ENCODE data around the gene RHOD. TPM values are rescaled to one million over a fixed set of nuclear protein-coding genes. Genes with fewer than 3 reads are reported as not detected.
A peak's percentile ranks its signal among the peaks of the same experiment; 100 is the strongest.

The RHOD gene
- total RNA-seq, 2 experiments from 2014 or later: 0.52 to 0.79 TPM

DNA sequence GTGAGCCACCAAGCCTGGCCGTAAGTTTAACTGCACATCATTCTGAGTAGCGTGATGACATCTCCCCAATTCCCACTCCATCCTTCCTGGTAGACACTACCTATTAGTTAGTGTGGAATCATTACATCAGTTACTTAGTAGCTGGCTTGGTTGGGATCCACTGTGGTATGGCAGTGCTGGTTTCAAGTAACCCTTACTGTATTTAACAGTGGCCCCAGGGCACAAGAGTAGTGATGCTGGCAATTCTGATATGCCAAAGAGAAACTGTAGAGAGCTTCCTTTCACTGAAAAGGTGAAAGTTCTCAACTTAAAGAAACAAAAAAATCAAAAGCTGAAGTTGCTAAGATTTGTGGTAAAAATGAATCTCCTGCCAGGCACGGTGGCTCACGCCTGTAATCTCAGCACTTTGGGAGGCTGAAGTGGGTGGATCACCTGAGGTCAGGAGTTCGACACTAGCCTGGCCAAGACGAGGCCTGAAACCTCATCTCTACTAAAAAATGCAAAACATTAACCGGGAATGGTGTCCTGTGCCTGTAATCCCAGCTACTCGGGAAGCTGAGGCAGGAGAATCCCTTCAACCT is 27.2 kb downstream of the RHOD start:
- Mint-ChIP-seq H3K4me1 (peaks cover 17% of the 10 kb centered on the region), H3K9me3 (ENCODE audit: low read depth) (no peaks in the 10 kb centered on the region), H3K27me3 (no peaks in the 10 kb centered on the region), H3K4me3 (no peak overlapping the region), H3K36me3 (no peaks in the 10 kb centered on the region), H3K27ac (no peak overlapping the region)
- no peak for ATAC-seq
- DNase-seq: no peak
- CTCF ChIA-PET: interaction anchor here (0.6 to 3.5 kb wide), 5 partner anchors 11 to 298 kb away, joined by 3 to 18 read pairs (median 4); no protein-coding TSS in a partner anchor

GRCh38 chr11:67085617-67086016 is 29.0 kb downstream of the RHOD start:
- no peak for ATAC-seq
- CTCF ChIA-PET: interaction anchor here (0.9 kb wide), 1 partner anchor 176 kb away, joined by 3 read pairs; no protein-coding TSS in a partner anchor
- Mint-ChIP-seq H3K27ac (no peak overlapping the region), H3K27me3 (no peaks in the 10 kb centered on the region), H3K36me3 (no peaks in the 10 kb centered on the region), H3K4me3 (no peak overlapping the region), H3K9me3 (ENCODE audit: low read depth) (no peaks in the 10 kb centered on the region), H3K4me1 (peaks cover 12% of the 10 kb centered on the region)
- DNase-seq: no peak

DNA sequence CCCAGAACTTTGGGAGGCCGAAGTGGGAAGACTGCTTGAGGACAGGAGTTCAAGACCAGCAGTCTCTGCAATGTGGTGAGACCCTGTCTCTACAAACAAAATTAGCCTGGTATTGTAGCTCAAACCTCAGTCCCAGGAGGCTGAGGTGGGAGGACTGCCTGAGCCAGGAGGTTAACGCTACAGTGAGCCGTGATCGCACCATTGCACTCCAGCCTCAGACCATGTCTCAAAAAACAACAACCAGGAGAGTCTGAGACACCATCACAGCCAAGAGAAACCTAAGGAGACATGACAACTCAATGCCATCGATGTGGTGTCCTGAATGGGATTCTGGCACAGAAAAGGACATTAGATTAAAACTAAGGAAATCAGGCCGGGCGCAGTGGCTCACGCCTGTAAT is 34.1 kb downstream of the RHOD start:
- H3K27ac Mint-ChIP-seq: no peak overlapping the region
- no peak for DNase-seq
- no peaks in the 10 kb centered on the region for H3K36me3 Mint-ChIP-seq
- CTCF ChIA-PET: no interaction called here
- H3K4me1 Mint-ChIP-seq: no peaks in the 10 kb centered on the region
- no peak for ATAC-seq
- no peaks in the 10 kb centered on the region for H3K9me3 Mint-ChIP-seq (ENCODE audit: low read depth)
- no peaks in the 10 kb centered on the region for H3K27me3 Mint-ChIP-seq
- H3K4me3 Mint-ChIP-seq: no peak overlapping the region

- Mint-ChIP-seq H3K9me3 (ENCODE audit: low read depth) (no peaks in the 10 kb centered on the region), H3K27me3 (no peaks in the 10 kb centered on the region), H3K4me1 (peaks cover 5% of the 10 kb centered on the region), H3K36me3 (no peaks in the 10 kb centered on the region), H3K4me3 (no peak overlapping the region), H3K27ac (no peak overlapping the region)
- DNase-seq: no peak
- CTCF ChIA-PET: interaction anchor here (1.1 to 2.6 kb wide), 6 partner anchors 13 to 73 kb away, joined by 3 to 12 read pairs (median 5); no protein-coding TSS in a partner anchor
- no peak for ATAC-seq
Measured at GRCh38 chr11:67095214-67095507, 38.5 kb downstream of the RHOD start.

GRCh38 chr11:67098799-67099429 is 42.3 kb downstream of the RHOD start:
- Mint-ChIP-seq H3K4me3 (no peak overlapping the region), H3K36me3 (no peaks in the 10 kb centered on the region), H3K4me1 (peaks cover 14% of the 10 kb centered on the region), H3K9me3 (ENCODE audit: low read depth) (no peaks in the 10 kb centered on the region), H3K27ac (peak overlapping the region; percentile 24), H3K27me3 (no peaks in the 10 kb centered on the region)
- CTCF ChIA-PET: no interaction called here
- ATAC-seq: no peak
- DNase-seq: no peak

DNA sequence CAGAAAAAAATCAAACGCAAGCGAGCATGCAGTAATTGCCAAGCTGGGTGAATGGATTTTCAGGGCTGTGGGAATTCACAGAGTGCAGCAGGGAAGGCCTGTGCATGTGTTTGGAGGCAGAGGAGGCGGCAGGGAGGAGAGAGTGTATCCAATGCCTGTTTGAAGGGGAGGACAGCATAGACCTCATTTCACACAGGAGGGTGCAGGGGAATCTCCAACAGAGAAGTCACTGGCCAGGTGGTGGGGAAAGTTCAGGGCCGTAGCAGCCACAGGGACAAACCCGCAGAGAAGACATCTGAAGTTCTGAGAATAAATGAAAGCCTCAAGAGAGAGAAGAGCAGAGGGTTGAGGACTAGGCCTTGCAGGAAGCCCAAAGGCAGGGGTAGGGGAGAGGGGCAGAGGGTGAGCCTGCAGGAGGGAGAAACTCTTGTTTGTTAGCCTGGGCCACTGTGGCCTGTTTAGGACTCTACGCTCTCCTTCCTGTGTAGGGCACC is 43.2 kb downstream of the RHOD start:
- Mint-ChIP-seq H3K4me1 (peaks cover 20% of the 10 kb centered on the region), H3K27ac (no peak overlapping the region), H3K4me3 (no peak overlapping the region), H3K36me3 (no peaks in the 10 kb centered on the region), H3K9me3 (ENCODE audit: low read depth) (no peaks in the 10 kb centered on the region), H3K27me3 (no peaks in the 10 kb centered on the region)
- DNase-seq: no peak
- no peak for ATAC-seq
- CTCF ChIA-PET: no interaction called here

GRCh38 chr11:67102664-67103063 is 46.0 kb downstream of the RHOD start:
- no peak for ATAC-seq
- no peak overlapping the region for H3K27ac Mint-ChIP-seq
- H3K27me3 Mint-ChIP-seq: no peaks in the 10 kb centered on the region
- CTCF ChIA-PET: interaction anchor here (0.8 to 1.4 kb wide), 2 partner anchors 9 to 15 kb away, joined by 3 read pairs; no protein-coding TSS in a partner anchor
- no peaks in the 10 kb centered on the region for H3K9me3 Mint-ChIP-seq (ENCODE audit: low read depth)
- no peak for DNase-seq
- H3K36me3 Mint-ChIP-seq: no peaks in the 10 kb centered on the region
- H3K4me3 Mint-ChIP-seq: no peak overlapping the region
- H3K4me1 Mint-ChIP-seq: peaks cover 20% of the 10 kb centered on the region

DNA sequence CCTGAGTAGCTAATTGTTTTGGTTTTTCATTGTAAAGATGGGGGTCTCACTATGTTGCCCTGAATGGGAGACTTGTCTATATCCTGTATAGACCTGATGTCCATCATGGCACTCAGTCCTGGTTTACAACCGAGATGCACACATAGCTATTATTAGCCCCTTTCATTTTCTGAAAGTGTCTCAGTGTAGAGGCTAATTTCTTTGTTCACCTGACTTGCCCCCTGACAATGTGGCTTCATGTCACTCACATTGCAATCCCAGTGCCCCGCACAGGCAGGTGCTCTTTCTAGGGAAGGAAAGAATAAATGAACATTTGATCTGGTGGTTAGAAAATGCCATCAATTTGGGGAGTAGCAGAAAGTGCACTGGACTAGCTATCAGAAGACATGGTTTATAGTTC is 49.3 kb downstream of the RHOD start:
- H3K9me3 Mint-ChIP-seq (ENCODE audit: low read depth): no peaks in the 10 kb centered on the region
- H3K27me3 Mint-ChIP-seq: no peaks in the 10 kb centered on the region
- peaks cover 11% of the 10 kb centered on the region for H3K4me1 Mint-ChIP-seq
- H3K36me3 Mint-ChIP-seq: no peaks in the 10 kb centered on the region
- CTCF ChIA-PET: interaction anchor here (0.8 kb wide), 1 partner anchor 49 kb away, joined by 3 read pairs; no protein-coding TSS in a partner anchor
- DNase-seq (no peak), ATAC-seq (no peak)
- no peak overlapping the region for H3K27ac Mint-ChIP-seq
- H3K4me3 Mint-ChIP-seq: no peak overlapping the region

DNA sequence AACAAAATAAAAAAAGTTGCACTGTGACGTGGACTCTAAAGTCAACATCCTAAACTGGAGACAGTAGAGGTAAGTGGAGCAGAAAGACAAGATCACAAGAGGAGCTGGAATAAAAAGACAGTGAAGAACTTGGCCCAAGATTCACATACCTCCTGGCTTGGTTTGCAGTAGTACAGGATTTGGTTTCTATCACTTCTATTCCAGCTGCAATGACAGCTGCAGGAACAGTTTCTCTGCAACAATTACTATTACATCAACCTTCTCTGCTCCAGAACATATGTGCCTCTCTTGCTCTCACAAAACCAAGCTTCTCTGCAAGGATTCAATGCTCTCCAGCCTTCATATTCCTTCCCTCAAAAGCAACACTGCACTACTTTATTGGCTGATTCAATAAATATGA is 54.6 kb downstream of the RHOD start:
- H3K27ac Mint-ChIP-seq: no peak overlapping the region
- no peaks in the 10 kb centered on the region for H3K9me3 Mint-ChIP-seq (ENCODE audit: low read depth)
- CTCF ChIA-PET: interaction anchor here (0.8 kb wide), 1 partner anchor 8 kb away, joined by 3 read pairs; no protein-coding TSS in a partner anchor
- no peaks in the 10 kb centered on the region for H3K36me3 Mint-ChIP-seq
- H3K4me3 Mint-ChIP-seq: no peak overlapping the region
- H3K4me1 Mint-ChIP-seq: peaks cover 9% of the 10 kb centered on the region
- DNase-seq (no peak), ATAC-seq (no peak)
- peaks cover 2% of the 10 kb centered on the region for H3K27me3 Mint-ChIP-seq

- no peak for DNase-seq
Measured at GRCh38 chr11:67113231-67113721, 56.6 kb downstream of the RHOD start.

GRCh38 chr11:67114275-67114896 is 57.7 kb downstream of the RHOD start:
- H3K27me3 Mint-ChIP-seq: peaks cover 2% of the 10 kb centered on the region
- H3K9me3 Mint-ChIP-seq (ENCODE audit: low read depth): no peaks in the 10 kb centered on the region
- no peak for ATAC-seq
- peaks cover 17% of the 10 kb centered on the region for H3K4me1 Mint-ChIP-seq
- no peak for DNase-seq
- H3K4me3 Mint-ChIP-seq: no peak overlapping the region
- CTCF ChIA-PET: interaction anchor here (1.2 kb wide), 1 partner anchor 51 kb away, joined by 3 read pairs; no protein-coding TSS in a partner anchor
- no peaks in the 10 kb centered on the region for H3K36me3 Mint-ChIP-seq
- H3K27ac Mint-ChIP-seq: no peak overlapping the region

More at GRCh38 chr11:67113231-67113721, 56.6 kb downstream of the RHOD start:
- ATAC-seq: no peak
- peaks cover 17% of the 10 kb centered on the region for H3K4me1 Mint-ChIP-seq
- H3K4me3 Mint-ChIP-seq: no peak overlapping the region
- H3K27ac Mint-ChIP-seq: no peak overlapping the region
- no peaks in the 10 kb centered on the region for H3K36me3 Mint-ChIP-seq
- CTCF ChIA-PET: interaction anchor here (0.7 to 0.9 kb wide), 2 partner anchors 8 to 32 kb away, joined by 3 to 4 read pairs; no protein-coding TSS in a partner anchor
- peaks cover 2% of the 10 kb centered on the region for H3K27me3 Mint-ChIP-seq
- H3K9me3 Mint-ChIP-seq (ENCODE audit: low read depth): no peaks in the 10 kb centered on the region

DNA sequence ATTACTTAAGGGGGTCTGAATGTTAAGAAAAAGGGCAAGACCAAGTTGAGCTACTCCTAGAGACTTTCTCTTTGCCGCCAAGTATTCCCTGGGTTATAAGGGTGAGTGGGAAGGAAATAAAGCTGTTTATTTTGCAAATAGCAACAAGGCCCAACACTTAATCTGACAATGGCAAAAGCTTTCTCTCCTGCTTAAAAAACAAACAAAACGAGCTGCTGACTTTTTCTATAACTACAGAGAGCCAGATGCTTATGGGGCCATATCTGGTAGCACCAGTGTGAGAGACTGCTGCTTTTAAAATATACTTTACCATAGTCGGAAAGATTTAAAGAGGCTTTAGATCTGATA is 60.1 kb downstream of the RHOD start:
- no peak overlapping the region for H3K27ac Mint-ChIP-seq
- peaks cover 19% of the 10 kb centered on the region for H3K36me3 Mint-ChIP-seq
- no peak for DNase-seq
- peaks cover 2% of the 10 kb centered on the region for H3K27me3 Mint-ChIP-seq
- no peak for ATAC-seq
- CTCF ChIA-PET: interaction anchor here (0.9 to 2.3 kb wide), 7 partner anchors 12 to 256 kb away, joined by 3 to 7 read pairs (median 3); partner anchors contain the start of gene CLCF1
- H3K4me1 Mint-ChIP-seq: peaks cover 24% of the 10 kb centered on the region
- H3K9me3 Mint-ChIP-seq (ENCODE audit: low read depth): no peaks in the 10 kb centered on the region
- no peak overlapping the region for H3K4me3 Mint-ChIP-seq

DNA sequence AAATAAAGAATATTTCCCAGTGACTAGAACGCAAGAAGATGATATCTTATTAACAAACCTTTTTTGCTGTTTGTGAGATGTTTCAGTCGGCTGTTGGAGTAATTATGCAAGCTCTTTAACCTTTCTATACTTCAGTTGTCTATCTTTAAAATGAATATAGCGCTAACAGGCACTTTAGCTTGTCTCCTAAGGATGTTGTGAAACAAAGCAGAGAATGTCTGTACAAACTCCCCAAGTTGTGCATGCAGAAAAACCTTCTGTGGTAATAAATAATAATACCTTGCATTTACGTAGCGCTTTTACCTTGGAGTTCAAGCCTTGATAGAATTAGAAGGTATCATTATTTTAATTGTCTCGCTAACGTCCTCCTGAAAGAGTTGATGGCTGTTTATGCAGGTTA is 60.5 kb downstream of the RHOD start:
- Mint-ChIP-seq H3K27ac (peak overlapping the region; percentile 84), H3K27me3 (peaks cover 2% of the 10 kb centered on the region), H3K9me3 (ENCODE audit: low read depth) (no peaks in the 10 kb centered on the region), H3K4me3 (peak overlapping the region; percentile 72), H3K4me1 (peaks cover 28% of the 10 kb centered on the region), H3K36me3 (peaks cover 20% of the 10 kb centered on the region)
- CTCF ChIA-PET: interaction anchor here (0.8 to 2.3 kb wide), 7 partner anchors 13 to 50 kb away, joined by 3 to 7 read pairs (median 3); no protein-coding TSS in a partner anchor
- no peak for ATAC-seq
- no peak for DNase-seq
